GM03348 (cell line): ENCODE results near the gene SEMA6A.

Experiments
- DNase-seq: peaks from one replicate; pipeline ENCODE4 v3.0.0; 2012; ENCODE audit warnings: low spot score

SEMA6A gene

DNA sequence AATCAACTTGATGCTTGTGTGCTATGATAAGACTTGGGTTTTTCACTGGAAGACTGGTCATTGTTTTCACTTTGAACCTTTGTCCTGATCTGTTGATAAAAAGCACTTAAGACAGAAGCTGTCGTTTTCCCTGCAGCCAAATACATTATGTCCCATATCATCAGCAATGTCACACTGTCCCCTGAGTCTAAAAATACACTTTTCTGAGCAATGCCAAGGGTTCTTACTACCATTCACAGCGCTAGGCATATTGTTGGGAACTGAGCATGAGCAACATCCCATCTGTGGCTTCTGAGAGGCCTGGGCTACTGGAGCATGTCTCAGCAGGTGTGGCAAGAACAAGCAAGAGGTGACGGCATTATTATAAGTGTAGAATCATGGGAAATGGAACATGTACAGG lies 81.8 kb downstream of the SEMA6A start:
- no peak for DNase-seq

DNA sequence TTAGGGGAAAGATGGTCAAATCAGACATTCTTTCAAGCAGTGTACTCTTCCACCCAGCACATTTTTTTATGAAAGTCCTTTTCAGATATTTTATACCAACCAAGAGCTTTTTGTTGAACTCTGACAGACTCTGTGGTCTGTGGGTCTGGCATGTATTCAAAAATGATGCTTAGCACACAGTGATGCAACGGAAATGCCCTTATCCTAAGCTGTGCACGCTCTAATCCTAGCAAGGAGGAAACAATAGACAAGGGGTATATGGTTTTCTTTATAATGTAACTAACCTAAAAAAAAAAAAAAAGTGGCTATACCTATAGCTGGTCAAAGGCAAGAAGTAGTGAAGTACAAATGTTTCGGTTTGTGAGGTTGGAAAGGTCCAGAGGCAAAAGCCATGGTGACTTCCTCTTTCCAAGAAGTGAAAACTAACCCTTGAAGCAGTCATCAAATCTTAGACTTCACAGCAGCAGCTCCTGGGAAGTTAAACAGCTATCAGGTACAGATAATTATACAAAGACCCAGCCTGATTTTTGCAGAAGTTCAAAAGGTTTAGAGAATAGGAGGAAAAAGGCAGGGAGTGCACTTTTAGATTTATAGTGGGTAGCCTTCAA lies 82.5 kb downstream of the SEMA6A start:
- DNase-seq: peak; percentile 79

DNA sequence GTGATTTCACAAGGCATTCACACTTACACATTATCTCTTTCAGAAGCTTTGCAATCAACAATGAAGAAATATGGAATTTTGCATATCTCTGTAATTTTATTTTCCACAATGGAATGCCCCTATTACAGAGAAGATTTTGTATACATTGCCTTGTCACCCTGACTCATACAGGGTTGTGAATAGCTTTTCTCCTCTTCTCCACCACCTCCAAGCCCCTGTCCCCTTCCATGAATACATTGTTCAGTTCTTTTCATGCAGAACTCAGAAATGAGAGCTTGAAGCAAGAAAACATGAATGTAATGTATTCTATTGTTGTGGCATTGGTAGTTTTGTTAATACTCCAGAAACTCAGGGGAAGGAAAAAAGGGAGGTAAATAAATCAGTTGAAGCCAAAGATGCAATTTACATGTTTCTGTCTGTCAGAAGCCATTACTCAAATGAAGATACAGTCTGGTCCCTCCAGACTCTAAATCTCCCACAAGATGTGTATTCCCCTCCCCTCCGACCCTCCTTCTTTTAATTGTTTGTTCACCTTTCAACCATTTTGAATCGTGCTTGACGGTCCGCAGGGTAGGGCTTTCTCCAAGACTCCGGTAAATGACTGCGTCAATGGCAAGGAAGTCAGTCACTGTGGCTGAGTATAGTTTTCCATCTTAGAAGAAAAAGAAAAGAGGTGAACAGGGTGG lies 86.1 kb downstream of the SEMA6A start:
- DNase-seq: no peak

DNA sequence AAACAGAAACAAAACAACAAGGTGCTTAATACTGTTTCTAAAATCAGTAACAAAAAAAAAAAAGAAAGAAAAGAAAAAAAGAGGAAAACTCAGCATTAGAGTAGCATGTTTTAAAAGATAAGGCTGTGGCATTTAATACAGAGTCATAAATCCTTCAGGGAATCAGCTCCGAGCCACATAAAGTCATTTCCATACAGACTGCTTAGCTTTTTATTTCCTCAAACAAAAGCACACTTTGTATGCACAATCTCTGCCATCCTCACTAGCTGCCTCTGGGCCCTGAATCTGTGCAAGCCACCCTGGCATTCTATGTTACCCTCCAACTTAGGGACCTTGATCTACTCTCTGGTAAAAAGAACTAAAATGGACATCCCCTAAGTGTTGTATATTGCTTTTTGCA lies 87.6 kb downstream of the SEMA6A start:
- DNase-seq: no peak

DNA sequence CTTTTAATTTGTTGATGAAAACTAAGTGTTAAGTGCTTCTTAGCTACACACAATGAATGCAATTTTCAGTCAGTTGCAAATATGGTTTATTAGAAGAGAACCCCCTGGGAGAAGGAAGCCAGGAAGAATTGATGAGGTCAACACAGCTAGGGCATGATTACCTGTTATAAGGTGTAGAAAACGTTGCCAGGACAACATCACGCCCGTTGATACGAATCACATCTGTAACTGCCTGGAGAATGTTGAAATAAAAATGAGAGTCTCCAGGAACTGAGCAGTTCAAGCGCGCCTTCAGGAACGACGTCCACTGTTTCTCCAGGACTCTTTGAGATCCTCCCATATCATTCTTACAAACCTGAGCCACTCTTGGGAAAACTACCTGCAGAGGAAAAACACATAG lies 88.0 kb downstream of the SEMA6A start:
- no peak for DNase-seq

DNA sequence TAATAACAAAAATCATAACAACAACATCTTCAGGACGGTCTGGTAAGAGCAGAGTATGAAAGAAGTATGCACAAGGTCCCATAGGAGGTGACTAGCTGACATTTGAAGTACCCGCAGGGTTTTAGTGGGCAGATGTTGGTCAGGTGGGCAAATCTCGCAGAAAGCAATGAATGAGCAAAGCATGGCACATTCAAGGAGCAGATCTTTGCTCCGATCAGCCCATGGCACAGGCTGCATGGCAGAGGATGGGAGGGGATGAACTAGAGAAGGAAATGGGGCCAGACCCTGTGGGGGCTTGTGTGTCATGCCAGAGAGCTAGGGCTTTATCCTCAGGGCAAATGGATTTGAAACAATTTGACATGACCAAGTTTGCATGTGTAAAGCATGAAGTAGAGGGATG lies 90.0 kb downstream of the SEMA6A start:
- no peak for DNase-seq

DNA sequence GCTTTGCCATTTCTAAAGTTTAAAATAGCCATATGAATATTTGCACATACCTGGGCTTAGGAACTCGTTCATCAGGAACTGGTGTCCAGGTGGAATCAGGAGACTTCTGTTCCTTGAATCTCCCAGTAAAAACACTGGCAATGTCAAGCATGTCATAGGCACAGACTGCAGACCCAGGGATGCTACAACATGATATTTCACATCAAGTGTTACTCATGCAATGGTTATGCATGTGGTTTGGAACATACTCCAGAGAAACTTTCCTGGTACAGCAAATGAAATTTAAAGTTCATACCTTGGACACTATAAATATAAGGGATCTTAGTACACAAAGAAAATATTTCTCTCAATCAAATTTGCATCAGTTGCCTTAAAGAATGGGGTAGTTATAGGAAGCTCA lies 92.2 kb downstream of the SEMA6A start:
- DNase-seq: peak; percentile 58

DNA sequence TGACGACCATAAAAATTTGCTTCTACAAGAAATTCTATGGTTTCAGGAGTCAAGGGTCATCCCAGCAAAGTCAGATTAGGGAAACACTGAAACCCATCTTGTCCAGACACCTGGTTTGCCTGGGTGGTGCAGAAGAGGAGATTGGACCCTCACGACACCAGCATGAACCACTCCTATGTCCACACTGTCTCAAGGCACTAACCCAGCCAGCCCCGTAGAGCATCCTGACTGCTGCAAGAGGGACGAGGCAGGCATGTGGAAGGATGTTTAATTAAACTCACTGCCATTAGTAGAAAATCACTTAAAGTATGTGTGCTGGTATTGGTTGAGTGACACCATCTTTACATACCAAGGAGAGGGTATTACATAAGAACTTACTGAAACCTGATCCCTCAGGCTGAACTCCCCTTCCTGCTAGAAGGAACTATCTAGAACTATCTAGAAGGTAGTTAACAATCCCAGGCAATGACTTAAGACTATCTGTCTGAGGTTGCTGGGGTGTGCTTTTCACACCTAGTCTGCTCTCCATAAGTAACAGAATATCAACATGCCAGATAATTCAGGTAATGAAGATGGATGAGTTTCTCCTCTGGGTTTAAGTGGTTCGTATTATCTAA lies 93.6 kb downstream of the SEMA6A start:
- no peak for DNase-seq

DNA sequence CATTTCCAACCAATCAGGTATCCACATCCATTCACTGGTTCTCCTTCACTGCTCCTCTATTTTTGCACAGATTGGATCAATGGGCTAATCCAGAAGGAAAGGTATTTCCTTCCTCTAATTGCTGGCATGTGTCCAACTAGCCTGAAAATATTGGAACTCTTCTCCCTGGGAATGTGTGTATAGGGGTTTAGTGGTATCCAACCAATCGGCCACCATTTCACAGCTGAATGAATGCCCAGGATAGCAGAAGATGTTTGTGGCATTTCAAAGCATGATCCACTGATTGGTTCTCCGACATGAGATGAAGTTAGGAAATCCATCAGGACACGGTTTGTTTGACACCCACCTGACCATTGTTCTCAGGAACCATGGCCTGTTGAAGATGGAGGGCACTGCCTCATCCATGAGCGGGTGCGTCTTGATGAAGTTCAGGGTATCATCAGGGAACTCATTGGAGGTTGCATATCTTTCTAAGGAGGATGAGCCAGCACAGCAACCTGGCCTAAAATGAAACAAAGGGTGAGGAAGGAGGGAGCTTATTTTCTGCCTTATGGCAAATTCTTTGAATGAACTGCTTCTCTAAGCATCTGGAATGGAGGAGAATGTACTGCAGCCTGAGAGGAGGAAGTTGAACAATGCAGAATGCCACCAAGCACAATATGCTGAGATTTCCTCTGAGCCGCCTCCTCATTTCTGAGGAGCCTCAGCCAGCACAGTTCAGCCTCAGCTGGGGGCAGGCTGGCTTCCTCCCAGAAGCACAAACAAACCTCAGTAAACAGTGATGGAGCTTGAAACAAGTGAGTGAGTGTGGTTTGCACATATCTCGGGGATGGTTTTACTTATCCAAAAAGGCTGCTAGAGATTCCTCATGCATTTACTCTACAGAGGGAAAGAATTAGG lies 94.6 kb downstream of the SEMA6A start:
- no peak for DNase-seq

DNA sequence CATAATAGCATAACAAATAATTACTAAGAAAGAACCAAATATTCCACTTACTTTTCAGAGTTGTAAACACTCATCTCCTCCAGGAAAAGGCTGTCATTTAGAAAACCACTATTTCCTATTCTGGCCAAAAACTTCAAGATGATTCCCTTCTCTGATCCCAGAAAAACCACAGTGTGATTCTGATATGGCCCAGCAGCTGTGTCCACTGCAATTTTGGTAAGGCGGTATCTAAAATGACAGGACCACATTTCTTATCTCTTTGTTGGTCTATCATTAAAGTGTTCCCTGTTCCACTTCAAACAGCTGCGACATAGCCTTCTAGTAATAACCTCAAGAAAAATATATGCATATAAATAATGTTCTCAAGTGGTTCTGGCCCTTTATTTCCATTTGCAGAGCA lies 96.1 kb downstream of the SEMA6A start:
- no peak for DNase-seq

DNA sequence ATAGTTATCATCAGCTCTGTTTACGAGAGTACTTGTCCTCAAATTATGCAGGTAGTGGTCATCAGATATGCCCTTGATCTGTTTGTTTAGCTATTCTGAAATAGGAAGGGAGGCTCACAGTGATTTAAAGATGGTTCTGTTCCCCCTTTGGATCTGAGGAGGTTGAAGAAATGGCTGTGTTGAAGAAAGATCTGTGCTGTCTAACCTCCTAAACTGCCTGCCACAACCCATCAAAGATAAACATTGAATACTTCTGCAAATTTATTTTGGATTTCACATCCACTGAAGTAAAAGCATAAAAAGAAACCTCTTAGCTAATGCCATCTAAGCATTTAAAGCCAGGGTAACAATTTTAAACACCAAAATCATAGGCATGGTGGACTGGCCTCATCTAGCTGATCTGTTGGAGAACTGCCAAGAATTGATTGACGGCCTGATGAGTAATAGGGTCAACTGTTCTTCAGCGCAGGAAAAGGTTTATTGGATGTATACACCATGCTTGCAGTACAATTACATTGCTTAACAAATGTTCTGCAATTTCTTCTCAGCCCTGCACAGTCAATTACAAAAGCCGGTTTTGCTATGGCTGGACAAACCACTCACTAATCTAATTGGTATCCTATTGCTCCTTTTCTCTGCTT lies 97.6 kb downstream of the SEMA6A start:
- DNase-seq: no peak

DNA sequence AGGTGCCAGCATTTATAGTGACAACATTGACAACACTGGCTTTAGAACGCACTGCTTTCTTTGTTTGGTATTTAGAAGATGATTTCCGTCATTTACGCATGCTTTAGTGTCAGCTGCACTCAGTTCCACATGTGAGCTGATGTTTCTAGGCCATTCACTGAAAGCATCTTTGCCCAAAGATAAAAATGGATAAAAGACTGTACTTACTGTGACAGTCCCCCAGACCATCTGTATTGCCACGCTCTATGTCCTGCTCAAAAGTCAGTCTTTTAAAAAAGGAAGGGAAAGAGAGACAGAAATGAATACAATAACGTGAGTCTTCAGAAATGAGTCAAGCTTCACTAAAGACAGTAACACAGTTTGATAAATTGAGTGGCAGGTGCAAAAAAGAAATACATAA lies 99.3 kb downstream of the SEMA6A start:
- no peak for DNase-seq

DNA sequence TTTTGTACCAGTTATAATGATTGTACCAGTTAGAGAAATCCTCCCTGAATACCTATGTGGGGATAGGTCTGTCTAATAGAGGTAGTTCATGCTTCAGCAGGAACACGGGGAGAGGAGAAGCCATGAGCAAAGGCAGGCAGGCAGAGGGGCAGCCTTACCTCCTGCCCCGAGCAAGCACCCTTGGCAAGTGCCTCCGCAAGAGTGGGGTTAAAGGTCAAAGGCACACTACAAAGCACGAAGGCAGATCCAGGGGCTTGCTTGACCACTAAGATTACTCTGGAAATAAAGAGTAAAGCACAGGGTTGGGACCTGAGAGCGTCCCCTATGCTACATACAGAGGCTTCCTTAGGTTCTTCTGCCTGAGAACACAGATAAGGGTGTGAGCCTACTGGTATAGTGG lies 100.9 kb downstream of the SEMA6A start:
- no peak for DNase-seq

DNA sequence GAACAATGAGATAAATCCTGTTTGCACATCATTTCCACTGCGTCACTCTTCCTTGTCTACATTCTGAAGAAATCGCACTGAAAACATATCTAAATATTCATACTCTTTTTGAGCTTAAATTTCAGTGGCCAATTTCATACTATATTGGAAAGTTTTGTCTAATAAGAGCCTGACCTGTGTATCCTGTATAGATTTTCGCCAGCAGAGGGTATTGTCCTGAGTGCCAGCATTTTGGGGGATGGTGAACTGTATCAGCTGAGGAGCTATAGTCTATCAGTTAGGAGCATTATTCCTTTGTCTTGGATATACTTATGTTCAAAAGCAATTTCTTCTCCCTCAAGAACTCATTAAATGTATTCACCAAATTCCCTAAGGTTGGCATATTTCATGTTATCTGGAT lies 102.3 kb downstream of the SEMA6A start:
- DNase-seq: no peak

DNA sequence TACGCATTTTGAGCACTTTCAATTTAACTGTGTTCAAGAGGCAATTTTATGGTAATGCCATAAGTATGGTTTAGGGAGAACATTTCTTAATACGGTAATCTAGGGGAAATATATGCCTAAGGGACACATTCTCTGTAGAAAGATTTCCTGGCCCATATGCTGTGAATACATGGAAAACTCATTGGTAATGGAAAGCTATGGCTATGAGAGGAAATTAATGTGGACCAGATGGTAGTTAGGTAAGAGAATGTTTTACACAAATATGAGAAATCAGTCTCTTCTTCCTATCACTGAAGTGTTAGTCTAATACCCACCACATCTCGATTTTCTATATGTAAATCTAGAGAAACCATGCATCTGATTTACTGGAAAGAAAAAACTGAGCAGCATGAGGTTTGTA lies 105.0 kb downstream of the SEMA6A start:
- DNase-seq: no peak

DNA sequence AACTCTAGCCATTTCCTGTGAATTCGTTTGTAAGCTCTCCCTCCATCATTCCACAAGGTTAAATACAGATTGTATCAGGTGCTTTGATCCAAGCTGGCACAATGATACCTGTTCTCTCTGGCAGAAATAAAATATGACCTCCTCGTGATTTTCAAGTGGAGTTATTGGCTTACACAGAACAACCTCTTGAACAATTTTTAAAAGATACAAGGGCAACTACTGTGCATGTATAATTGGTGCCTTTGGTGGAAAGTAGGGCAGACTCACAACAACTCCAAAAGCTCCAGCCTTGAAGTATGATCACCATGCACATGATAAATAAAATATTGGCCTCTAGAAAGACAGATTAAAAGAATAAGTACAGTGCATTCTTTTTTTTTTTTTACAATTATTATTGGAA lies 106.0 kb downstream of the SEMA6A start:
- DNase-seq: no peak

DNA sequence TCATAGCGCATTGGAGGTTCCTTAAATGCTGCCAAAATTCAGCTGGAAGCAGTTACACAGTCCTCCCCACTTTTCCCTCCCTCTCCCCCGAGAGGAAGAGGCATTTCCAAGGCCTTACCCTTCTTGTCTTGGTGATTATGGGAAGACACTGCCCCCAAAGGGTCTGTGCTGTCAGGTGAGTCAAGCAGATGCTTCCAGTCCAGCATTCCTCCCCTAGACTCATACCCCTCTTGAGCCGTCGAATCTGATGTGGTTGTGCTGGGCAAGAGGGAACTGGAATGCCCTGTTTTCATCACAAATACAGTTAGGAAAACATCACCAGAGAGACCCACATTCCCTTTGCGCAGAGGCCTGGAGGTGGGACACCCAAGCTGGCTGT lies 107.2 kb downstream of the SEMA6A start:
- DNase-seq: no peak

DNA sequence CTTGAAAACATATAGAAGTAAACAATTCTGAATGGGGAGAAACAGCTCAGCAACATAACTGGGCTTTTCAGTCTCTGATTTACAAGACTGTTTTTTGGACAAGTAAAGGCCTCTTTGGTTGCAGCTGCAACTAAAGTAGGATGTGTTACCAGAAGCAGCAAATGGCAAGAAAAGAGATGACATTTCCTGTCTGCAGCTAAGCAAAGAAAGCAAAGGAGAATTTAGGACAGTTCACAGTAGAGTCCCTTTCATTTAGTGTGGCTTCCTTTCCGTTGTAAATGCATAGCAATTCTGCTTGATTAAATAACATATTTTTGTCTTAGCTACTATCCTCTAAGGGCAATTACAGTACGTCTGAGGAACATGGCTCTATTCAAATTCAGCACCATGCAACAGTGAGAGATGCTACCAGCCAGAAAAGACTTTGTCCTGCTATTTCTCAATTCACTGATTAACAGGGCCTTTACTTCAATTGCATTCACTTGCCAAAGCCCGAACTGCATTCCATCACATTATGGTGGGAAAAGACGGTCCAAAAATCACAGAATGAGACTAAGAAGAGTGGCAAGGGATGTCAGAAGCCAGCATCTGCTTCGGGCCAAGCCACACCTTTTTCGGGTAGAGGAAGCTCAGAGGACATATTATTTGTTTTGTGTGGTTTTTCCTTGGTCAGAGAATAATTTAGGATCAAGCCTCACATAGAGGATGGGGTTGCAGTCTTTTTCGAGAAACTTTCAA lies 107.7 kb downstream of the SEMA6A start:
- DNase-seq: no peak

DNA sequence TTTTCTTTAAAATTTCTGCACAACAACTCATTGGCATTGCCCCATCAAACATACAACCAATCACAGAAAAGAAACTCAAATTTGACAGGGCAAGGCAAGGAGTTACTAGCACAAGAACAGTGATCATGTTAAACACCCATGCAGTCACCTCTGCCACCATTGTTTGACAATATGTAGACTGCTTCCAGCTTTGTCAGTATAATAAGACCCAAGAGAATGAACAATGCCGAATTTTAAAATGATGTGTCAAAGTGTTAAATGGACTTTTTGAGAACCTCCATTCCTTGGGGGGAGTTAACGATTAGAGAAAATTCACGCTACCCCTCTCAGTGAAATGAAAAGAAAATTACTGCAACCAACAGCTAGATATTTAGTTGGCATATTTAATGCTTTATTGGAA lies 109.2 kb downstream of the SEMA6A start:
- no peak for DNase-seq

DNA sequence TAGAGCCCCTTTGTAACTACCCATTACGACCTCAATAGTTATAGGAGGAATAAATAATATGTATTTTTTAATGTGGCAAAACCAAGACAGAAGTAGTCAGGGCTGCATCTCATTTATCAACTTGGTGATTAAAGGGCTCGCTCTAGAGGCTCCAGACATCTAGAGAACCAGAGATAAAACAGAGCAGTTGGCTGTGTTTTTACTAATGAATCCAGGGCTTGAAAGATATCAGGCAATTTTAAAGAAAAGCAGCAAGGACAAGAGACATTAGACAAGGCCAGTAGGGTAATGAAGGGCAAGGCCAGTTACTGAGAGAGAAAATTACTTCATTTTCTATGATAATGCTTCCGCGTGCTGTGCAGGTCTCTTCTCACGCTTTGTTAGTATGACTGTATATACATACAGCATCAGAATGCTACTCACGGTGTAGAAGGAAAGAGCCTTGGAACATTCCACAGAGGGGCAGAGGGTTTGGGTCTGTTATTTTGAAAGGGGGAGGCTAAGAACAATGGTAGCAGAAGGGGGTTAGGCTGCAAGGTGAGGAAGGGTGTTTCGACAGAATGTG lies 110.4 kb downstream of the SEMA6A start:
- DNase-seq: no peak

DNA sequence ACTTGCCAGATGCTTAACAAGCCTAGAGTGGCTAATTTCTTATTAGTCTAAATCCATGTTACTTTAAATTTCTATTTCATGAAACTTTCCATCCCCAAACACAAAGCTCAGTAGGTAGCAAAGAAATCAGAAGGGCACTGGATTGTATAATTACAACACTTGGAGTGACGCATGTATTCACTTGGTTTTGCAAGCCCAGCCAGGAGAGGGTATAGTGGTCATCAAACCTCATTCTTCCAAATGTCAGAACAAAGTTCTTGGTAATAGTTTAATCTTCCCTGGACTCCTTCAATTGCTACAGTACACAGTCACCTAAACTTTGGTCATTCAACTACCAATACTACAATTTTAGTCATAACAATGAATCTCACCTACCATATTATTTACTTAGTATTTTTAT lies 112.1 kb downstream of the SEMA6A start:
- DNase-seq: no peak
